ENCODE results near the gene MRPL48.

The MRPL48 gene

GRCh38 chr11:73859671-73860070, 72.0 kb downstream of the MRPL48 start:
- H3K4me3 ChIP-seq (ENCODE audit: low read depth in 1 of 2, low read length in 2 of 2): no peak overlapping the region
- H3K9me3 ChIP-seq (ENCODE audit: insufficient read depth, low read length, severe bottlenecking): no peaks in the 10 kb centered on the region
- no peak overlapping the region for H3K9ac ChIP-seq (ENCODE audit: low read depth, low read length)
- no peaks in the 10 kb centered on the region for H3K4me1 ChIP-seq (ENCODE audit: insufficient read depth, low read length)
- H2AFZ ChIP-seq (ENCODE audit: low read depth, low read length): no peak overlapping the region
- no peak overlapping the region for H3K27ac ChIP-seq (ENCODE audit: low read length)
- no peaks in the 10 kb centered on the region for H4K20me1 ChIP-seq (ENCODE audit: insufficient read depth, low read length)
- no peak overlapping the region for H3K4me2 ChIP-seq (ENCODE audit: insufficient read depth, low read length)
- no peak for ATAC-seq (ENCODE audit: insufficient read depth, low read depth)
- H3K79me2 ChIP-seq (ENCODE audit: insufficient read depth, low read length): no peaks in the 10 kb centered on the region
- H3K36me3 ChIP-seq (ENCODE audit: insufficient read depth, low read length): peaks cover 33% of the 10 kb centered on the region
- no peaks in the 10 kb centered on the region for H3K27me3 ChIP-seq (ENCODE audit: insufficient read depth, low read length, poor library complexity)
- DNase-seq: no peak
- TF ChIP-seq EZH2 (IDR thresholded peaks at IDR 0.05; ENCODE audit: borderline replicate concordance, low read depth, low read length, severe bottlenecking): no peak
- no peak for TF ChIP-seq CTCF (IDR thresholded peaks at IDR 0.05; ENCODE audit: borderline replicate concordance, extremely low read depth, low read length, poor library complexity, severe bottlenecking)

DNA sequence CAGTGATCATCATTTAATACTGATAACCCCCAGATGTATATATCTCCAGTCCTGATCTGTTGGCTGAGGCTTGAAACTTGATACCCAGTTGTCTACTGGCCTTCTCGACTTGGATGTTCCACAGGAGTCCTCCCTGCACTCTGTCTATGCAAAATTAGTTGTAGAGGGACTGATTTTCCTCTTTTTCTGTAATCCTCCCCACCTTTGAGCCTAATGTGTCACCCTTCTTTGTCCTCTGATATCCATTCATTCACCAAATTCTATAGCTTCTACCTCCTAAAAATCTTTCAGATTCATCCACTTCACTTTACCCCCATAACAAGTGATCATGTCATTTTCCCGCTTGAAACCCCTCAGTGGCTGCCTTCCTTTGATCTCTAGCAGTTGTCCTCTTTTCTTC, 72.5 kb downstream of the MRPL48 start:
- H3K9ac ChIP-seq (ENCODE audit: low read depth, low read length): no peak overlapping the region
- no peaks in the 10 kb centered on the region for H3K4me1 ChIP-seq (ENCODE audit: insufficient read depth, low read length)
- no peaks in the 10 kb centered on the region for H4K20me1 ChIP-seq (ENCODE audit: insufficient read depth, low read length)
- H3K9me3 ChIP-seq (ENCODE audit: insufficient read depth, low read length, severe bottlenecking): no peaks in the 10 kb centered on the region
- ATAC-seq (ENCODE audit: insufficient read depth, low read depth): no peak
- H3K27ac ChIP-seq (ENCODE audit: low read length): no peak overlapping the region
- no peaks in the 10 kb centered on the region for H3K79me2 ChIP-seq (ENCODE audit: insufficient read depth, low read length)
- peaks cover 36% of the 10 kb centered on the region for H3K36me3 ChIP-seq (ENCODE audit: insufficient read depth, low read length)
- H3K27me3 ChIP-seq (ENCODE audit: insufficient read depth, low read length, poor library complexity): no peaks in the 10 kb centered on the region
- no peak for DNase-seq
- no peak overlapping the region for H3K4me3 ChIP-seq (ENCODE audit: low read depth in 1 of 2, low read length in 2 of 2)
- H3K4me2 ChIP-seq (ENCODE audit: insufficient read depth, low read length): no peak overlapping the region
- no peak overlapping the region for H2AFZ ChIP-seq (ENCODE audit: low read depth, low read length)
- TF ChIP-seq CTCF (IDR thresholded peaks at IDR 0.05; ENCODE audit: borderline replicate concordance, extremely low read depth, low read length, poor library complexity, severe bottlenecking) (no peak), EZH2 (IDR thresholded peaks at IDR 0.05; ENCODE audit: borderline replicate concordance, low read depth, low read length, severe bottlenecking) (no peak)

DNA sequence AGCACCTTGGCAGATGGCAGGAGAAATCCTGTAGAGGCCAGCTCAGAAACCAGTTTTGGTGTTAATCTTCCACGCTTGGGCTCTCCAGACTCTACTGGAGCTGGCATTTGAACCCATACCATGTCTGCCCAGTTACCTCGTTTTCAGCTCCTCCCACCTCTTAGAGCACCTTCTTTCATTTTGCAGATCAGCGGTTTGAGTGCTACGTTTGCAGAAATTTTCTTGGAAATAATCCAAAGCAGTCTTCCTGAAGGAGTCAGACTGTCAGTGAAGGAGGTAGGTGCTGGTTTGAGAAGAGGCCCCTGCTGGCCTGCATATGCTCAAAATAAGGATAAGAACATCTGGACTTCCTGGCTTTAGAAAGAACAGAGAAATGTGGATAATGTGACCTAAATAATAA, 75.3 kb downstream of the MRPL48 start:
- Histone ChIP-seq H3K9me3 (ENCODE audit: insufficient read depth, low read length, severe bottlenecking) (no peaks in the 10 kb centered on the region), H2AFZ (ENCODE audit: low read depth, low read length) (no peak overlapping the region), H3K27ac (ENCODE audit: low read length) (no peak overlapping the region), H3K36me3 (ENCODE audit: insufficient read depth, low read length) (peaks cover 37% of the 10 kb centered on the region), H3K4me3 (ENCODE audit: low read depth in 1 of 2, low read length in 2 of 2) (no peak overlapping the region), H3K9ac (ENCODE audit: low read depth, low read length) (no peak overlapping the region), H3K4me1 (ENCODE audit: insufficient read depth, low read length) (no peaks in the 10 kb centered on the region), H3K4me2 (ENCODE audit: insufficient read depth, low read length) (no peak overlapping the region), H4K20me1 (ENCODE audit: insufficient read depth, low read length) (no peaks in the 10 kb centered on the region), H3K27me3 (ENCODE audit: insufficient read depth, low read length, poor library complexity) (no peaks in the 10 kb centered on the region), H3K79me2 (ENCODE audit: insufficient read depth, low read length) (no peaks in the 10 kb centered on the region)
- TF ChIP-seq EZH2 (IDR thresholded peaks at IDR 0.05; ENCODE audit: borderline replicate concordance, low read depth, low read length, severe bottlenecking) (no peak), CTCF (IDR thresholded peaks at IDR 0.05; ENCODE audit: borderline replicate concordance, extremely low read depth, low read length, poor library complexity, severe bottlenecking) (no peak)
- ATAC-seq (ENCODE audit: insufficient read depth, low read depth) (no peak), DNase-seq (no peak)

- no peak overlapping the region for H3K9ac ChIP-seq (ENCODE audit: low read depth, low read length)
- ATAC-seq (ENCODE audit: insufficient read depth, low read depth) (no peak), DNase-seq (no peak)
- no peaks in the 10 kb centered on the region for H3K4me1 ChIP-seq (ENCODE audit: insufficient read depth, low read length)
- TF ChIP-seq CTCF (IDR thresholded peaks at IDR 0.05; ENCODE audit: borderline replicate concordance, extremely low read depth, low read length, poor library complexity, severe bottlenecking) (no peak), EZH2 (IDR thresholded peaks at IDR 0.05; ENCODE audit: borderline replicate concordance, low read depth, low read length, severe bottlenecking) (no peak)
- H3K9me3 ChIP-seq (ENCODE audit: insufficient read depth, low read length, severe bottlenecking): no peaks in the 10 kb centered on the region
- H4K20me1 ChIP-seq (ENCODE audit: insufficient read depth, low read length): no peaks in the 10 kb centered on the region
- no peaks in the 10 kb centered on the region for H3K27me3 ChIP-seq (ENCODE audit: insufficient read depth, low read length, poor library complexity)
- H3K79me2 ChIP-seq (ENCODE audit: insufficient read depth, low read length): no peaks in the 10 kb centered on the region
- H3K4me2 ChIP-seq (ENCODE audit: insufficient read depth, low read length): no peak overlapping the region
- H2AFZ ChIP-seq (ENCODE audit: low read depth, low read length): no peak overlapping the region
- H3K36me3 ChIP-seq (ENCODE audit: insufficient read depth, low read length): peaks cover 38% of the 10 kb centered on the region
- H3K27ac ChIP-seq (ENCODE audit: low read length): no peak overlapping the region
- no peak overlapping the region for H3K4me3 ChIP-seq (ENCODE audit: low read depth in 1 of 2, low read length in 2 of 2)
These were observed 78.5 kb downstream of the MRPL48 start for GRCh38 chr11:73866095-73866579.

Data from DND-41 (cell line).